Activated T-cell treated with anti-CD3 and anti-CD28 coated beads for 24 hours (primary cell): ENCODE data around the gene NELFE.

Experiments
- DNase-seq: peaks from one replicate; pipeline ENCODE4 v3.0.0-alpha.2; 2020; ENCODE audit warnings: low read depth

The NELFE gene

GRCh38 chr6:31971993-31972708 lies 13.4 kb upstream of the NELFE start, which contains the start of gene DXO:
TSS of gene DXO (minus strand) at chr6:31972138. CDS start at chr6:31971675, 463 bp downstream.
- peak; percentile 94 for DNase-seq

GRCh38 chr6:31971279-31971992 lies 12.7 kb upstream of the NELFE start:
- DNase-seq, result no peak

GRCh38 chr6:31970604-31971271 lies 12.0 kb upstream of the NELFE start:
- no peak for DNase-seq

GRCh38 chr6:31969712-31970603 lies 11.2 kb upstream of the NELFE start:
- DNase-seq, result no peak

GRCh38 chr6:31968791-31969711 lies 10.3 kb upstream of the NELFE start:
- DNase-seq, result no peak

GRCh38 chr6:31968326-31968725 lies 9.6 kb upstream of the NELFE start:
- DNase-seq, result no peak

- DNase-seq, result no peak
Observed at GRCh38 chr6:31967926-31968320, 9.2 kb upstream of the NELFE start.

GRCh38 chr6:31966997-31967925 lies 8.5 kb upstream of the NELFE start:
- no peak for DNase-seq

GRCh38 chr6:31966506-31966905 lies 7.7 kb upstream of the NELFE start:
- no peak for DNase-seq

- DNase-seq, result no peak
Observed at GRCh38 chr6:31965700-31966099, 6.9 kb upstream of the NELFE start.

GRCh38 chr6:31963921-31964320 lies 5.2 kb upstream of the NELFE start:
- DNase-seq, result no peak

- DNase-seq, result no peak
Observed at GRCh38 chr6:31961616-31962015, 2.8 kb upstream of the NELFE start.

GRCh38 chr6:31958412-31958740 lies 395 bp downstream of the NELFE start:
- DNase-seq, result no peak

- no peak for DNase-seq
Observed at GRCh38 chr6:31956796-31957195, 2.0 kb downstream of the NELFE start.

- DNase-seq, result no peak
Observed at GRCh38 chr6:31954511-31954910, 4.3 kb downstream of the NELFE start.

GRCh38 chr6:31952890-31953289 lies 5.9 kb downstream of the NELFE start:
- DNase-seq, result no peak

- no peak for DNase-seq
Observed at GRCh38 chr6:31952140-31952805, 6.5 kb downstream of the NELFE start.

- no peak for DNase-seq
Observed at GRCh38 chr6:31949926-31950548, 8.7 kb downstream of the NELFE start.
